CD14-positive monocyte (primary cell): ENCODE results near the gene CADM2. TPM values are rescaled to one million over a fixed set of nuclear protein-coding genes. Genes with fewer than 3 reads are reported as not detected.
"Not testable (repeated sequence)": the region's sequence is repeated elsewhere in the genome, so short reads cannot be mapped to it uniquely, and the experiment has no call there.

Experiments used
- DNase-seq, 3 donors: peaks; one replicate each; pipeline ENCODE4 v3.0.0-alpha.2; 2011 to 2022
- H2AFZ ChIP-seq: 2 replicates; pipeline ENCODE4 v1.6.0; 2012; ENCODE audit warnings: mild to moderate bottlenecking, low read depth, low read length, inconsistent platforms; ENCODE audit not compliant: insufficient read depth, poor library complexity, severe bottlenecking
- H3K27ac ChIP-seq, 2 donors: 1 replicate in 1 of 2; 2 replicates in 1 of 2; pipeline ENCODE4 v1.5.1; 2012 to 2013; ENCODE audit warnings: low read length in 2 of 2, control low read depth in 1 of 2, inconsistent platforms in 1 of 2, low read depth in 1 of 2, mild to moderate bottlenecking in 1 of 2
- H3K27me3 ChIP-seq, 2 donors: one replicate each; pipeline versions ENCODE4 v1.6.0 to v1.6.1; 2011 to 2013; ENCODE audit warnings: low read length in 2 of 2; ENCODE audit not compliant: control insufficient read depth in 2 of 2, insufficient read depth in 2 of 2
- H3K36me3 ChIP-seq, 2 donors: replicated peaks in 1 of 2; 1 replicate in 1 of 2; 2 replicates in 1 of 2; pipeline versions ENCODE4 v1.5.1 to v1.6.1; 2012 to 2013; ENCODE audit warnings: low read length in 2 of 2, control low read depth in 1 of 2, inconsistent platforms in 1 of 2, mild to moderate bottlenecking in 1 of 2; ENCODE audit not compliant: insufficient read depth in 2 of 2, control insufficient read depth in 1 of 2
- H3K4me1 ChIP-seq, 2 donors: 1 replicate in 1 of 2; 2 replicates in 1 of 2; pipeline versions ENCODE4 v1.5.1 to v1.6.1; 2012 to 2013; ENCODE audit warnings: low read length in 2 of 2, control low read depth in 1 of 2, inconsistent platforms in 1 of 2, mild to moderate bottlenecking in 1 of 2, moderate library complexity in 1 of 2; ENCODE audit not compliant: insufficient read depth in 2 of 2, control insufficient read depth in 1 of 2
- H3K4me2 ChIP-seq: replicated peaks from 2 replicates; pipeline ENCODE3; 2012; ENCODE audit warnings: low read length, moderate library complexity, mild to moderate bottlenecking; ENCODE audit not compliant: poor library complexity, severe bottlenecking; ENCODE audit errors: extremely low read depth
- H3K4me3 ChIP-seq, 3 experiments: fragments of 200-600 bp in 1 of 3; sonication (generic) in 1 of 3; replicated peaks in 1 of 3; 1 replicate in 2 of 3; 2 replicates in 1 of 3; pipeline ENCODE4 v1.5.1; 2011 to 2013; ENCODE audit warnings: low read length in 3 of 3, mild to moderate bottlenecking in 3 of 3, control low read depth in 2 of 3, low read depth in 2 of 3, inconsistent platforms in 1 of 3, moderate library complexity in 1 of 3
- H3K79me2 ChIP-seq: 2 replicates; pipeline ENCODE4 v1.6.0; 2012; ENCODE audit warnings: mild to moderate bottlenecking, control low read depth, inconsistent platforms, low read length, moderate library complexity; ENCODE audit not compliant: insufficient read depth
- H3K9ac ChIP-seq: 2 replicates; pipeline ENCODE4 v1.6.0; 2017; ENCODE audit warnings: low read length, mild to moderate bottlenecking; ENCODE audit not compliant: insufficient read depth, poor library complexity, severe bottlenecking
- H3K9me3 ChIP-seq, 2 donors: replicated peaks in 1 of 2; 1 replicate in 1 of 2; 2 replicates in 1 of 2; pipeline versions ENCODE4 v1.5.1 to v1.6.1; 2012 to 2013; ENCODE audit warnings: low read length in 2 of 2, control low read depth in 1 of 2; ENCODE audit not compliant: control insufficient read depth in 1 of 2, insufficient read depth in 1 of 2
- H4K20me1 ChIP-seq: 2 replicates; pipeline ENCODE4 v1.6.0; 2012; ENCODE audit warnings: mild to moderate bottlenecking, low read length, control low read depth, moderate library complexity; ENCODE audit not compliant: insufficient read depth
- H3K27ac Mint-ChIP-seq, 7 donors: one replicate each; pipeline ENCODE4 v1.8.0; 2020; ENCODE audit warnings: mild to moderate bottlenecking in 7 of 7, mixed read lengths in 7 of 7, moderate library complexity in 6 of 7, inconsistent platforms in 2 of 7
- H3K27me3 Mint-ChIP-seq, 3 donors: one replicate each; pipeline ENCODE4 v1.8.0; 2021 to 2022; ENCODE audit warnings: low read depth in 3 of 3, mild to moderate bottlenecking in 3 of 3, mixed read lengths in 3 of 3, moderate library complexity in 3 of 3, inconsistent platforms in 1 of 3
- H3K36me3 Mint-ChIP-seq, 2 donors: one replicate each; pipeline ENCODE4 v1.8.0; 2020; ENCODE audit warnings: mixed read lengths in 2 of 2, inconsistent platforms in 1 of 2, mild to moderate bottlenecking in 1 of 2
- H3K4me1 Mint-ChIP-seq: one replicate; pipeline ENCODE4 v1.8.0; 2020; ENCODE audit warnings: mild to moderate bottlenecking, mixed read lengths
- H3K4me3 Mint-ChIP-seq, 2 donors: one replicate each; pipeline ENCODE4 v1.8.0; 2020; ENCODE audit warnings: mild to moderate bottlenecking in 2 of 2, mixed read lengths in 2 of 2, moderate library complexity in 1 of 2
- H3K9me3 Mint-ChIP-seq, 7 donors: one replicate each; pipeline ENCODE4 v1.8.0; 2020 to 2022; ENCODE audit warnings: mixed read lengths in 7 of 7, mild to moderate bottlenecking in 6 of 7, moderate library complexity in 6 of 7, inconsistent platforms in 2 of 7
- CTCF ChIP-seq: fragments of 200-600 bp; IDR thresholded peaks from one replicate; pipeline ENCODE4 v1.8.0; 2022; ENCODE audit warnings: antibody characterized with exemption, mild to moderate bottlenecking
- WGBS: methylation state at CpG from one replicate; pipeline ENCODE4 v1.1.5; 2013; ENCODE audit warnings: missing lambda C conversion rate; ENCODE audit not compliant: insufficient coverage; 5-methylcytosine and 5-hydroxymethylcytosine counted together
- intact Hi-C, 2 donors: fragments of 100-400 bp; cut with micrococcal nuclease; formaldehyde crosslinking; loops; one replicate each; pipeline versions ENCODE4 v1.15.0 to v1.15.1; 2023
- polyA plus RNA-seq, 3 donors: library from polyadenylated mRNA; depleted of rRNA in 1 of 3; unstranded in 2 of 3; stranded (reverse) in 1 of 3; fragments of 300-500 nt in 2 of 3; fragments of >200 nt in 1 of 3; fragmentation: Illumina TruSeq in 2 of 3; gene quantifications; 1 replicate in 2 of 3; 2 replicates in 1 of 3; pipeline ENCODE4 v1.2.3, GENCODE V29; 2012 to 2021

The CADM2 gene
- polyA plus RNA-seq, 3 donors: not detected

- Histone ChIP-seq H3K4me2 (no peak overlapping the region), H3K4me3 (no peak overlapping the region), H3K27me3 (no peaks in the 10 kb centered on the region), H3K9ac (no peak overlapping the region), H3K79me2 (no peaks in the 10 kb centered on the region), H4K20me1 (no peaks in the 10 kb centered on the region), H3K36me3 (no peaks in the 10 kb centered on the region), H3K9me3 (peaks cover 3 to 10% of the 10 kb centered on the region in 2 donors), H2AFZ (no peak overlapping the region), H3K4me1 (no peaks in the 10 kb centered on the region), H3K27ac (no peak overlapping the region)
- no peak overlapping the region for H3K27ac Mint-ChIP-seq
- DNase-seq: no peak
- peaks cover 0 to 10% (median 4%) of the 10 kb centered on the region in 7 donors for H3K9me3 Mint-ChIP-seq
- no peaks in the 10 kb centered on the region for H3K4me1 Mint-ChIP-seq
- WGBS: no CpG with 5 or more reads among the region's 1 CpG
- no peak overlapping the region for H3K4me3 Mint-ChIP-seq
- H3K36me3 Mint-ChIP-seq: no peaks in the 10 kb centered on the region
- peaks cover 0 to 1% (median 0%) of the 10 kb centered on the region in 3 donors for H3K27me3 Mint-ChIP-seq
- no peak for TF ChIP-seq CTCF
- intact Hi-C loops: no loop called here
Observed at GRCh38 chr3:85697156-85697555, 738.4 kb downstream of the CADM2 start.

- H3K79me2 ChIP-seq: no peaks in the 10 kb centered on the region
- Mint-ChIP-seq H3K4me1 (no peaks in the 10 kb centered on the region), H3K4me3 (no peak overlapping the region), H3K27ac (no peak overlapping the region), H3K27me3 (peaks cover 0 to 2% (median 0%) of the 10 kb centered on the region in 3 donors), H3K9me3 (peaks cover 0 to 2% (median 0%) of the 10 kb centered on the region in 7 donors), H3K36me3 (no peaks in the 10 kb centered on the region)
- H4K20me1 ChIP-seq: no peaks in the 10 kb centered on the region
- TF ChIP-seq CTCF: no peak
- no peak overlapping the region for H3K9ac ChIP-seq
- intact Hi-C loops: no loop called here
- H3K4me3 ChIP-seq: no peak overlapping the region
- H2AFZ ChIP-seq: no peak overlapping the region
- H3K27me3 ChIP-seq: no peaks in the 10 kb centered on the region
- no peak for DNase-seq
- no peaks in the 10 kb centered on the region for H3K4me1 ChIP-seq
- no peaks in the 10 kb centered on the region for H3K36me3 ChIP-seq
- 90% methylated on average over 2 of the region's 2 CpGs for WGBS
- no peaks in the 10 kb centered on the region for H3K9me3 ChIP-seq
- no peak overlapping the region for H3K4me2 ChIP-seq
- no peak overlapping the region for H3K27ac ChIP-seq
Observed at GRCh38 chr3:85706130-85706529, 747.3 kb downstream of the CADM2 start.

GRCh38 chr3:85708325-85708724 is 749.5 kb downstream of the CADM2 start:
- H3K4me1 ChIP-seq, H3K36me3 Mint-ChIP-seq, H3K9me3 Mint-ChIP-seq, H3K4me1 Mint-ChIP-seq, intact Hi-C loops, H3K4me3 Mint-ChIP-seq, DNase-seq, H3K27me3 Mint-ChIP-seq, H3K27ac ChIP-seq, H3K27ac Mint-ChIP-seq, H3K4me2 ChIP-seq, H3K9ac ChIP-seq, H3K9me3 ChIP-seq, H3K79me2 ChIP-seq, H4K20me1 ChIP-seq, H3K4me3 ChIP-seq, H3K27me3 ChIP-seq, H3K36me3 ChIP-seq, H2AFZ ChIP-seq: not testable (repeated sequence)
- WGBS: no CpG with 5 or more reads among the region's 1 CpG
